Smooth muscle cell of the brain vasculature (primary cell): ENCODE measurements around the gene ZNF133.
"Not testable (repeated sequence)": the region's sequence is repeated elsewhere in the genome, so short reads cannot be mapped to it uniquely, and the experiment has no call there.

Source experiments
- DNase-seq: peaks from one replicate; pipeline ENCODE4 v3.0.0-alpha.2; 2012; ENCODE audit warnings: low read depth, low spot score

ZNF133 gene

GRCh38 chr20:18287915-18288748, at the start of gene ZNF133:
TSS of gene ZNF133 (plus strand) at chr20:18288527. CDS start at chr20:18305687, 17,160 bp downstream.
- DNase-seq, result peak; percentile 88

- DNase-seq, result no peak
Measured at GRCh38 chr20:18240997-18241396, 47.3 kb upstream of the ZNF133 start.

DNA sequence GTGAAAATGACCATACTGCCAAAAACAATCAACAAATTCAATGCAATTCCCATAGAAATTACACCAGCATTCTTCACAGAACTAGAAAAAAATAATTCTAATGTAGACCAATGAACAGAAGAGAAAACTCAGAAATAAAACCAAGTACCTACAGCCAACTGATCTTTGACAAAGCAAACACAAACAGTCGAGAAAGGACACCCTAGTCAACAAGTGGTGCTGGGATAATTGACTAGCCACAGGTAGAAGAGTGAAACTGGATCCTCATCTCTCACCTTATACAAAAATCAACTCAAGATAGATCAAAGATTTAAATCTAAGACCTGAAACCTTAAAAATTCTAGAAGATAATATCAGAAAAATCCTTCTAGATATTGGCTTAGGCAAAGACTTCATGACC, 44.5 kb upstream of the ZNF133 start:
- no peak for DNase-seq

- DNase-seq, result not testable (repeated sequence)
Measured at GRCh38 chr20:18248545-18248944, 39.8 kb upstream of the ZNF133 start.

DNA sequence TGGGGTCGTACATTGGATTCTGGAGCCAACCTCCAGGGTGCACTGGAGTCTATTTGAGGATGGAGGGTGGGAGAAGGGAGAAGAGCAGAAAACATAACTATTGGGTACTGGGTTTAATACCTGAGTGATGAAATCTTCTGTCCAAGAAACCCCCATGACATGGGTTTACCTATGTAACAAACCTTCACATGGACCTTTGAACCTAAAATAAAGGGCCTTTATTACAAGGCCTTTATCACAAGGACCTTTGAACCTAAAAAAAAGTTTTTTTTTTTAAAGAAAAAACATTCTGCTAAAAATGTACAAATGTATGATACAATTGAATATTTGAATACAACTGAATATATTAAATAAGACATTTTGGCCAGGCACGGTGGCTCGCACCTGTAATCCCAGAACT, 38.1 kb upstream of the ZNF133 start:
- no peak for DNase-seq

- DNase-seq, result no peak
Measured at GRCh38 chr20:18252597-18253451, 35.5 kb upstream of the ZNF133 start.

DNA sequence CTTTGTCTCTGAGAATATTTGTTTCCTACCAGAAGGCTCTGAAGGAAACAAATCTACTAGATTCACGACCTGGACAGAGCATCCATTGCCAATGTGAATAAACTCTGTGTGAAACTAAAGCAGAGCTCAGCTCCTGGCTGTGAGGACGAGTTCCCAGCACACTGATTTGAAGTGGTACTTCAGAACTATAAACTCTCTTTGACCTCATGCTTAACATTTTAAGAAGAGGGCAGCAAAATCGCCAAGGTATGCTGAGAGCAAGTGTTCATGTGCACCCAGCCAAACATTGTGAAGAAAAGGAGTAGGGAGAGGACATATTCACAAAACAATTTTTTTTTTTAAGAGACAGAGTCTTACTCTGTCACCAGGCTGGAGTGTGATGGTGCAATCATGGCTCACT, 33.7 kb upstream of the ZNF133 start:
- DNase-seq, result no peak

GRCh38 chr20:18255526-18255925, 32.8 kb upstream of the ZNF133 start:
- no peak for DNase-seq

DNA sequence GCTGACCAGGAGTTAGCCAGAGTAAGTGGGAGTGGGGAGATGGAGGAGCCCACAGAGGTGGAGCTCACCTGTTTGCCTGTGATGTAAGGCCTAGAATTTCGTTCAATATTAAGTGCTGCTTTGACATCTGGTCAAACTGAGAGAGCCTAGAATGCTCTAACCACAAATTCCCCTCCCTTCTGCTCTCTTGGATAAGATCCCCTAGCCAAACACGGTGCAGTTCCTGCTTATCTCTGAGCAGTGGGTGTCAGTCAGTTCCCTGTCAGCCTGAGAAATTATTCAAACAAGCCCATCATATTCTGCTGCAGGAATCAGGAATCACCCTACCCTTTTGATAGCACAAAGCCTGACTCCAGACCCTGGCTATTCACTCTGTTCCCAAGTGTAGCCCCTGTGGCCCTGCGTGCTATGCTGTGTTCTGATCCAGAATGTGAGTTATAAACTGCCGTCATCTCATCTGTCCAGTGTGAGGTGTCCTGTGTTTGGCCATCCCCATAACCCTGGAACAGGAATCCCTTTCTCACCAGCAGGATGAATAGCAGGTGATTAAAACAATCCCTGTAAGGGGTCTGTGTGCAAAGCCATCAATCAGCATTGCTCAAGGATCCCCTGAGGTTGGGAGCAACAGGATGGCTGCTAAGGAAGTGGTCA, 31.8 kb upstream of the ZNF133 start:
- no peak for DNase-seq

- DNase-seq, result no peak
Measured at GRCh38 chr20:18258126-18258860, 30.0 kb upstream of the ZNF133 start.

GRCh38 chr20:18259730-18260129, 28.6 kb upstream of the ZNF133 start:
- no peak for DNase-seq

GRCh38 chr20:18263723-18264122, 24.6 kb upstream of the ZNF133 start:
- DNase-seq, result peak; percentile 28

DNA sequence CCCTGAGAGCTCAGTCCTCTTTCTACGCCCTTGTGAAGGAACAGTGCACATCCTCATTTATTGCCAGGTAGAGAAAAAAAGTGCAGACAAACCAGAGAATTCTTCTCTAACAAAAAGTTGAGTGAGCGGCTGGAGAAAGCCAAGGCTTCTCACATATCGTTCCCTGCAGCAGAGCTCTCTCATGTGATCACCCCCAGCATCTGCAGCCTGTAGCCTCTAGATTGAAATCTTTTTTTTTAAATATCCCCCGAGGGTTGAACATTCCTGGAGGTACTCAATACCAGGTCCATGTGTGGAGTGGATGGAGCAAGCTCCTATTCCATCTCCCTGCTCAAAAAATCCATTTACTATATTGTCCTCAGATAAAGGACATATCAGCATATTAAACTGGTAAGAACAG, 22.9 kb upstream of the ZNF133 start:
- no peak for DNase-seq

- no peak for DNase-seq
Measured at GRCh38 chr20:18266282-18266681, 22.0 kb upstream of the ZNF133 start.

DNA sequence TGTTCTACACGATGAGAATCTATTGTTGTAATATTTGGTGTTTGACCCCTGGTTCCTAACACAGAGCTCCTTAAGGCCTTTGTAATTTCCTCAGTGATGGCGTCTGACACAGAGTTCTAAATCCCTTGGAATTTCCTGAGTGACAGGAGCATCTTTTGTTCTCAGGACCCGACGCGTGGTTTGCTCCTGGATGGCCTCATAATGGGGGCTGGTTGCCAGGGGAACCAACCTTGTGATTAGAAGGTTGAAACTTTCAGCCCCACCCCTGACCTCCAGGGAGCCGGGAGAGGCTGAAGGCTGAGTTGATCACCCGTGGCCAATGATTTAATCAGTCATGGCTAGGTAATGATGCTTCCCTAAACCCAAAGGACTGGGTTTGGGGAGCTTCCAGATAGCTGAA, 20.5 kb upstream of the ZNF133 start:
- DNase-seq, result no peak

- no peak for DNase-seq
Measured at GRCh38 chr20:18271160-18271559, 17.2 kb upstream of the ZNF133 start.

GRCh38 chr20:18272451-18272850, 15.9 kb upstream of the ZNF133 start:
- no peak for DNase-seq

DNA sequence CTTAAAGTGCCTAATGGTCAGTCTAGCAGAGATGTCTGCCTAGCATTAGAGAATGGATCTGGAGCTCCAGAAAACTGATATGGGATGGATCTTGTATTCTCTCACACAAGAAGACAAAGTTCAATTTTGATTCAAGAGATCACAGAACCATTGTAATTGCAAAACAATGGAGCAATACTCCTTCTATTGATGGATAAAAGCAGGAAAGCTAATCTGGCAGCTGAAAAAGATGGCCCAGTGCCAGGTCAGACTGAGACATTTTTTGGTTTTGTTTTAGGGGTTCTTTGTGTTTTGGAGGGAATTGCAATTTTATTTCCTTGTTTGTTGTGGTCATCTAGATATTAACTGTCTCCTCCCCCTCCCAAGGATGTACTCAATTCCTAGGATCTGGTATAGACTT, 14.6 kb upstream of the ZNF133 start:
- DNase-seq, result no peak

GRCh38 chr20:18275960-18276359, 12.4 kb upstream of the ZNF133 start:
- DNase-seq, result not testable (repeated sequence)

DNA sequence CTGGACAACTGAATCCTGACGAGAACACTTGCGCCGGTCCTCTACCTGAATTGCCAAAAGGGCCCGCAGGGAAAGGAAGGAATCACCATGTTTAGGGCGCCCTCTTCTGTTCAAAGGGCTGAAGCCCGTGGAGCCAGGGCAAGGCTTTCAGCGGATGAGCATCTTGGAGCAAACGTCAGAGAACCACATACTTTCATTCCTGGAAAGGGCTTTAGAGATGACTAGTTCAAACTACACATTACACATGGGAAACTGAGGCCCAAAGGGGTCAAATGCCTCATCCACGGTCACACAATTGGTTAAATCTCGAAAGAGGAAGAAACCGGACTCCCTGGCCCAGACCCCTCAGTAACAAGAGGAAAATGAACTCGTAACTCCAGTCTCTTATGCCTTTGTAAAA, 11.5 kb upstream of the ZNF133 start:
- peak; percentile 44 for DNase-seq

- no peak for DNase-seq
Measured at GRCh38 chr20:18279242-18279641, 9.1 kb upstream of the ZNF133 start.
